WTC11 (cell line): ENCODE measurements around the gene ST3GAL6. TPM values are rescaled to one million over a fixed set of nuclear protein-coding genes. Genes with fewer than 3 reads are reported as not detected.

ENCODE experiments used
- ATAC-seq: fragments of 200-7000 bp; cut with Tn5 transposase; 2 replicates; pipeline ENCODE4 v1.10.0; 2021; ENCODE audit warnings: mild to moderate bottlenecking, moderate library complexity
- CTCF ChIA-PET: fragments of 300-600 bp; sonication (Branson Sonifier 250); formaldehyde crosslinking; loops from one replicate; lab custom pipeline; 2021; ENCODE audit warnings: antibody characterized with exemption; lab: Charles Lee
- POLR2A ChIA-PET: fragments of 350-600 bp; sonication (Branson Sonifier 250); formaldehyde crosslinking; loops from one replicate; lab custom pipeline; 2021; ENCODE audit warnings: antibody characterized with exemption; lab: Charles Lee
- DNase-seq: peaks from one replicate; pipeline ENCODE4 v3.0.0; 2021; ENCODE audit warnings: low spot score
- H3K27ac Mint-ChIP-seq: 2 replicates; pipeline ENCODE4 v1.8.0; 2021; ENCODE audit warnings: mixed read lengths
- H3K27me3 Mint-ChIP-seq: 2 replicates; pipeline ENCODE4 v1.8.0; 2021; ENCODE audit warnings: low read depth, mild to moderate bottlenecking, moderate library complexity, mixed read lengths
- H3K36me3 Mint-ChIP-seq: 2 replicates; pipeline ENCODE4 v1.8.0; 2021; ENCODE audit warnings: mixed read lengths
- H3K4me1 Mint-ChIP-seq: 2 replicates; pipeline ENCODE4 v1.8.0; 2022; ENCODE audit warnings: mixed read lengths
- H3K4me3 Mint-ChIP-seq: 2 replicates; pipeline ENCODE4 v1.8.0; 2021; ENCODE audit warnings: mild to moderate bottlenecking, moderate library complexity, mixed read lengths
- H3K9me3 Mint-ChIP-seq: 2 replicates; pipeline ENCODE4 v1.8.0; 2021; ENCODE audit warnings: mixed read lengths
- ATF1 ChIP-seq: sonication (generic); formaldehyde crosslinking; IDR thresholded peaks from 2 replicates; pipeline ENCODE4 v1.8.1; 2023; ENCODE audit warnings: mild to moderate bottlenecking, moderate library complexity, missing genetic modification reagents
- ELF4 ChIP-seq: sonication (generic); formaldehyde crosslinking; IDR thresholded peaks from 2 replicates; pipeline ENCODE4 v1.8.1; 2022; ENCODE audit warnings: low read depth, mild to moderate bottlenecking, moderate library complexity, missing genetic modification reagents
- GABPB1 ChIP-seq: sonication (generic); formaldehyde crosslinking; IDR thresholded peaks from 2 replicates; pipeline ENCODE4 v1.8.1; 2023; ENCODE audit warnings: mild to moderate bottlenecking, missing genetic modification reagents
- GRHL2 ChIP-seq: fragments of 250-450 bp; sonication (Bioruptor Pico); IDR thresholded peaks from 2 replicates; pipeline ENCODE4 v1.8.0; 2022; ENCODE audit warnings: mild to moderate bottlenecking, moderate library complexity; ENCODE audit not compliant: insufficient replicate concordance, severe bottlenecking
- IRF2 ChIP-seq: sonication (generic); formaldehyde crosslinking; IDR thresholded peaks from 2 replicates; pipeline ENCODE4 v1.8.0; 2022; ENCODE audit warnings: low read depth, missing genetic modification reagents, borderline replicate concordance
- JUN ChIP-seq: sonication (generic); formaldehyde crosslinking; IDR thresholded peaks from 2 replicates; pipeline ENCODE4 v1.8.0; 2023; ENCODE audit warnings: mild to moderate bottlenecking, missing genetic modification reagents
- NFATC4 ChIP-seq: fragments of 250-450 bp; sonication (Bioruptor Pico); IDR thresholded peaks from 2 replicates; pipeline ENCODE4 v1.9.0; 2021; ENCODE audit warnings: mild to moderate bottlenecking
- RELA ChIP-seq: sonication (generic); formaldehyde crosslinking; IDR thresholded peaks from 2 replicates; pipeline ENCODE4 v1.8.1; 2022; ENCODE audit warnings: missing genetic modification reagents, mild to moderate bottlenecking, borderline replicate concordance
- RORB ChIP-seq: fragments of 250-450 bp; sonication (Bioruptor Pico); IDR thresholded peaks from 2 replicates; pipeline ENCODE4 v1.9.0; 2021; ENCODE audit warnings: mild to moderate bottlenecking
- TP53 ChIP-seq: sonication (generic); formaldehyde crosslinking; IDR thresholded peaks from 2 replicates; pipeline ENCODE4 v1.8.1; 2023; ENCODE audit warnings: mild to moderate bottlenecking, missing genetic modification reagents
- ZNF416 ChIP-seq: fragments of 250-450 bp; sonication (Bioruptor Pico); IDR thresholded peaks from 2 replicates; pipeline ENCODE4 v1.9.0; 2021; ENCODE audit warnings: mild to moderate bottlenecking, inconsistent platforms
- total RNA-seq: library from RNA; stranded (reverse); gene quantifications from 3 replicates; pipeline ENCODE4 v1.2.3, GENCODE V29; 2021
- TF ChIP-seq, protein P1 (sequence below): sonication (generic); formaldehyde crosslinking; IDR thresholded peaks from 2 replicates; pipeline ENCODE4 v1.8.1; 2022; ENCODE audit warnings: mild to moderate bottlenecking, missing genetic modification reagents, moderate library complexity, borderline replicate concordance
- TF ChIP-seq, protein P2 (sequence below): sonication (generic); formaldehyde crosslinking; IDR thresholded peaks from 2 replicates; pipeline ENCODE4 v1.8.1; 2022; ENCODE audit warnings: low read depth, missing genetic modification reagents, borderline replicate concordance
- TF ChIP-seq, protein P3 (sequence below): sonication (generic); formaldehyde crosslinking; IDR thresholded peaks from 2 replicates; pipeline ENCODE4 v1.8.1; 2023; ENCODE audit warnings: mild to moderate bottlenecking, missing genetic modification reagents
- TF ChIP-seq, protein P4 (sequence below): fragments of 250-450 bp; sonication (Bioruptor Pico); IDR thresholded peaks from 2 replicates; pipeline ENCODE4 v1.9.0; 2021; ENCODE audit warnings: mild to moderate bottlenecking, borderline replicate concordance
- TF ChIP-seq, protein P5 (sequence below): sonication (generic); formaldehyde crosslinking; IDR thresholded peaks from 2 replicates; pipeline ENCODE4 v1.8.0; 2023; ENCODE audit warnings: missing genetic modification reagents
- TF ChIP-seq, protein P6 (sequence below): sonication (generic); formaldehyde crosslinking; IDR thresholded peaks from 2 replicates; pipeline ENCODE4 v1.8.0; 2022; ENCODE audit warnings: mild to moderate bottlenecking, missing genetic modification reagents
- TF ChIP-seq, protein P7 (sequence below): sonication (generic); formaldehyde crosslinking; IDR thresholded peaks from 2 replicates; pipeline ENCODE4 v1.8.1; 2022; ENCODE audit warnings: missing genetic modification reagents, borderline replicate concordance
- TF ChIP-seq, protein P8 (sequence below): sonication (generic); formaldehyde crosslinking; IDR thresholded peaks from 2 replicates; pipeline ENCODE4 v1.8.0; 2023; ENCODE audit warnings: missing genetic modification reagents, mild to moderate bottlenecking, borderline replicate concordance

ST3GAL6 gene
- total RNA-seq, 1 experiment from 2014 or later = 8.1 TPM

DNA sequence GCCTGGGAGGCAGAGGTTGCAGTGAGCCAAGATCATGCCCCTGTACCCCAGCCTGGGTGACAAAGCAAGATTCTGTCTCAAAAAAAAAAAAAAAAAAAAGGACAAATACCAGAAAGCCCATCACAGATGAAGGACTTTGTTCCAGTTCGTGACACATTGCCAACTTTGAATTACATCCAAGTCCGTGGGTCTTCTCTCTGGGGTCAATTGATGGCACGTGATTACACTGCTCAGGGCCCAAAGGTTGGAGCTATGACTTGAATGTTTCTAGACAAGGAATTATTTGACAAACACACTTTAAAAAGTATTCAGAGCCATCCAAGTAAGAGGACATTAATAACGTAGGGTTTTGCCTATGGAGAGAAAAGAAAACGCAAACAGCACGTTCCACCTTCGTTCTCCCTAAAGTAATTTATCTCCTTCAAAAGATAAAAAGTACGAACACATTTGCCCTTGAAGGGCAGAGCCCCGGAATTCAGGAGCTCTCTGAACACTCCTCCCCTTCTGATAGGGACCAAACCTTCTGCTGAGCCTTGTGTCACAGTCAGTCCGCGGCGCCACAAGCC lies 31.3 kb upstream of the ST3GAL6 start:
- TF ChIP-seq, protein P1, sequence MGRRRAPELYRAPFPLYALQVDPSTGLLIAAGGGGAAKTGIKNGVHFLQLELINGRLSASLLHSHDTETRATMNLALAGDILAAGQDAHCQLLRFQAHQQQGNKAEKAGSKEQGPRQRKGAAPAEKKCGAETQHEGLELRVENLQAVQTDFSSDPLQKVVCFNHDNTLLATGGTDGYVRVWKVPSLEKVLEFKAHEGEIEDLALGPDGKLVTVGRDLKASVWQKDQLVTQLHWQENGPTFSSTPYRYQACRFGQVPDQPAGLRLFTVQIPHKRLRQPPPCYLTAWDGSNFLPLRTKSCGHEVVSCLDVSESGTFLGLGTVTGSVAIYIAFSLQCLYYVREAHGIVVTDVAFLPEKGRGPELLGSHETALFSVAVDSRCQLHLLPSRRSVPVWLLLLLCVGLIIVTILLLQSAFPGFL (CRISPR knock-in tag) = no peak
- TF ChIP-seq RELA (CRISPR knock-in tag) (no peak), IRF2 (CRISPR knock-in tag) (no peak), ELF4 (CRISPR knock-in tag) (no peak), GRHL2 (CRISPR knock-in tag) (no peak), GABPB1 (no peak), RORB (CRISPR knock-in tag) (no peak), ATF1 (CRISPR knock-in tag) (no peak), TP53 (no peak), JUN (CRISPR knock-in tag) (no peak), ZNF416 (CRISPR knock-in tag) (no peak), NFATC4 (CRISPR knock-in tag) (no peak)
- TF ChIP-seq, protein P2, sequence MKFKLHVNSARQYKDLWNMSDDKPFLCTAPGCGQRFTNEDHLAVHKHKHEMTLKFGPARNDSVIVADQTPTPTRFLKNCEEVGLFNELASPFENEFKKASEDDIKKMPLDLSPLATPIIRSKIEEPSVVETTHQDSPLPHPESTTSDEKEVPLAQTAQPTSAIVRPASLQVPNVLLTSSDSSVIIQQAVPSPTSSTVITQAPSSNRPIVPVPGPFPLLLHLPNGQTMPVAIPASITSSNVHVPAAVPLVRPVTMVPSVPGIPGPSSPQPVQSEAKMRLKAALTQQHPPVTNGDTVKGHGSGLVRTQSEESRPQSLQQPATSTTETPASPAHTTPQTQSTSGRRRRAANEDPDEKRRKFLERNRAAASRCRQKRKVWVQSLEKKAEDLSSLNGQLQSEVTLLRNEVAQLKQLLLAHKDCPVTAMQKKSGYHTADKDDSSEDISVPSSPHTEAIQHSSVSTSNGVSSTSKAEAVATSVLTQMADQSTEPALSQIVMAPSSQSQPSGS (CRISPR knock-in tag) = no peak
- TF ChIP-seq, protein P3, sequence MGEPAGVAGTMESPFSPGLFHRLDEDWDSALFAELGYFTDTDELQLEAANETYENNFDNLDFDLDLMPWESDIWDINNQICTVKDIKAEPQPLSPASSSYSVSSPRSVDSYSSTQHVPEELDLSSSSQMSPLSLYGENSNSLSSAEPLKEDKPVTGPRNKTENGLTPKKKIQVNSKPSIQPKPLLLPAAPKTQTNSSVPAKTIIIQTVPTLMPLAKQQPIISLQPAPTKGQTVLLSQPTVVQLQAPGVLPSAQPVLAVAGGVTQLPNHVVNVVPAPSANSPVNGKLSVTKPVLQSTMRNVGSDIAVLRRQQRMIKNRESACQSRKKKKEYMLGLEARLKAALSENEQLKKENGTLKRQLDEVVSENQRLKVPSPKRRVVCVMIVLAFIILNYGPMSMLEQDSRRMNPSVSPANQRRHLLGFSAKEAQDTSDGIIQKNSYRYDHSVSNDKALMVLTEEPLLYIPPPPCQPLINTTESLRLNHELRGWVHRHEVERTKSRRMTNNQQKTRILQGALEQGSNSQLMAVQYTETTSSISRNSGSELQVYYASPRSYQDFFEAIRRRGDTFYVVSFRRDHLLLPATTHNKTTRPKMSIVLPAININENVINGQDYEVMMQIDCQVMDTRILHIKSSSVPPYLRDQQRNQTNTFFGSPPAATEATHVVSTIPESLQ (CRISPR knock-in tag) = no peak
- TF ChIP-seq, protein P4, sequence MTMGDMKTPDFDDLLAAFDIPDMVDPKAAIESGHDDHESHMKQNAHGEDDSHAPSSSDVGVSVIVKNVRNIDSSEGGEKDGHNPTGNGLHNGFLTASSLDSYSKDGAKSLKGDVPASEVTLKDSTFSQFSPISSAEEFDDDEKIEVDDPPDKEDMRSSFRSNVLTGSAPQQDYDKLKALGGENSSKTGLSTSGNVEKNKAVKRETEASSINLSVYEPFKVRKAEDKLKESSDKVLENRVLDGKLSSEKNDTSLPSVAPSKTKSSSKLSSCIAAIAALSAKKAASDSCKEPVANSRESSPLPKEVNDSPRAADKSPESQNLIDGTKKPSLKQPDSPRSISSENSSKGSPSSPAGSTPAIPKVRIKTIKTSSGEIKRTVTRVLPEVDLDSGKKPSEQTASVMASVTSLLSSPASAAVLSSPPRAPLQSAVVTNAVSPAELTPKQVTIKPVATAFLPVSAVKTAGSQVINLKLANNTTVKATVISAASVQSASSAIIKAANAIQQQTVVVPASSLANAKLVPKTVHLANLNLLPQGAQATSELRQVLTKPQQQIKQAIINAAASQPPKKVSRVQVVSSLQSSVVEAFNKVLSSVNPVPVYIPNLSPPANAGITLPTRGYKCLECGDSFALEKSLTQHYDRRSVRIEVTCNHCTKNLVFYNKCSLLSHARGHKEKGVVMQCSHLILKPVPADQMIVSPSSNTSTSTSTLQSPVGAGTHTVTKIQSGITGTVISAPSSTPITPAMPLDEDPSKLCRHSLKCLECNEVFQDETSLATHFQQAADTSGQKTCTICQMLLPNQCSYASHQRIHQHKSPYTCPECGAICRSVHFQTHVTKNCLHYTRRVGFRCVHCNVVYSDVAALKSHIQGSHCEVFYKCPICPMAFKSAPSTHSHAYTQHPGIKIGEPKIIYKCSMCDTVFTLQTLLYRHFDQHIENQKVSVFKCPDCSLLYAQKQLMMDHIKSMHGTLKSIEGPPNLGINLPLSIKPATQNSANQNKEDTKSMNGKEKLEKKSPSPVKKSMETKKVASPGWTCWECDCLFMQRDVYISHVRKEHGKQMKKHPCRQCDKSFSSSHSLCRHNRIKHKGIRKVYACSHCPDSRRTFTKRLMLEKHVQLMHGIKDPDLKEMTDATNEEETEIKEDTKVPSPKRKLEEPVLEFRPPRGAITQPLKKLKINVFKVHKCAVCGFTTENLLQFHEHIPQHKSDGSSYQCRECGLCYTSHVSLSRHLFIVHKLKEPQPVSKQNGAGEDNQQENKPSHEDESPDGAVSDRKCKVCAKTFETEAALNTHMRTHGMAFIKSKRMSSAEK = no peak
- TF ChIP-seq, protein P5, sequence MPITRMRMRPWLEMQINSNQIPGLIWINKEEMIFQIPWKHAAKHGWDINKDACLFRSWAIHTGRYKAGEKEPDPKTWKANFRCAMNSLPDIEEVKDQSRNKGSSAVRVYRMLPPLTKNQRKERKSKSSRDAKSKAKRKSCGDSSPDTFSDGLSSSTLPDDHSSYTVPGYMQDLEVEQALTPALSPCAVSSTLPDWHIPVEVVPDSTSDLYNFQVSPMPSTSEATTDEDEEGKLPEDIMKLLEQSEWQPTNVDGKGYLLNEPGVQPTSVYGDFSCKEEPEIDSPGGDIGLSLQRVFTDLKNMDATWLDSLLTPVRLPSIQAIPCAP (CRISPR knock-in tag) = no peak
- TF ChIP-seq, protein P6, sequence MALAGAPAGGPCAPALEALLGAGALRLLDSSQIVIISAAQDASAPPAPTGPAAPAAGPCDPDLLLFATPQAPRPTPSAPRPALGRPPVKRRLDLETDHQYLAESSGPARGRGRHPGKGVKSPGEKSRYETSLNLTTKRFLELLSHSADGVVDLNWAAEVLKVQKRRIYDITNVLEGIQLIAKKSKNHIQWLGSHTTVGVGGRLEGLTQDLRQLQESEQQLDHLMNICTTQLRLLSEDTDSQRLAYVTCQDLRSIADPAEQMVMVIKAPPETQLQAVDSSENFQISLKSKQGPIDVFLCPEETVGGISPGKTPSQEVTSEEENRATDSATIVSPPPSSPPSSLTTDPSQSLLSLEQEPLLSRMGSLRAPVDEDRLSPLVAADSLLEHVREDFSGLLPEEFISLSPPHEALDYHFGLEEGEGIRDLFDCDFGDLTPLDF = no peak
- TF ChIP-seq, protein P7, sequence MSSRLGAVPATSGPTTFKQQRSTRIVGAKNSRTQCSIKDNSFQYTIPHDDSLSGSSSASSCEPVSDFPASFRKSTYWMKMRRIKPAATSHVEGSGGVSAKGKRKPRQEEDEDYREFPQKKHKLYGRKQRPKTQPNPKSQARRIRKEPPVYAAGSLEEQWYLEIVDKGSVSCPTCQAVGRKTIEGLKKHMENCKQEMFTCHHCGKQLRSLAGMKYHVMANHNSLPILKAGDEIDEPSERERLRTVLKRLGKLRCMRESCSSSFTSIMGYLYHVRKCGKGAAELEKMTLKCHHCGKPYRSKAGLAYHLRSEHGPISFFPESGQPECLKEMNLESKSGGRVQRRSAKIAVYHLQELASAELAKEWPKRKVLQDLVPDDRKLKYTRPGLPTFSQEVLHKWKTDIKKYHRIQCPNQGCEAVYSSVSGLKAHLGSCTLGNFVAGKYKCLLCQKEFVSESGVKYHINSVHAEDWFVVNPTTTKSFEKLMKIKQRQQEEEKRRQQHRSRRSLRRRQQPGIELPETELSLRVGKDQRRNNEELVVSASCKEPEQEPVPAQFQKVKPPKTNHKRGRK (CRISPR knock-in tag) = no peak
- TF ChIP-seq, protein P8, sequence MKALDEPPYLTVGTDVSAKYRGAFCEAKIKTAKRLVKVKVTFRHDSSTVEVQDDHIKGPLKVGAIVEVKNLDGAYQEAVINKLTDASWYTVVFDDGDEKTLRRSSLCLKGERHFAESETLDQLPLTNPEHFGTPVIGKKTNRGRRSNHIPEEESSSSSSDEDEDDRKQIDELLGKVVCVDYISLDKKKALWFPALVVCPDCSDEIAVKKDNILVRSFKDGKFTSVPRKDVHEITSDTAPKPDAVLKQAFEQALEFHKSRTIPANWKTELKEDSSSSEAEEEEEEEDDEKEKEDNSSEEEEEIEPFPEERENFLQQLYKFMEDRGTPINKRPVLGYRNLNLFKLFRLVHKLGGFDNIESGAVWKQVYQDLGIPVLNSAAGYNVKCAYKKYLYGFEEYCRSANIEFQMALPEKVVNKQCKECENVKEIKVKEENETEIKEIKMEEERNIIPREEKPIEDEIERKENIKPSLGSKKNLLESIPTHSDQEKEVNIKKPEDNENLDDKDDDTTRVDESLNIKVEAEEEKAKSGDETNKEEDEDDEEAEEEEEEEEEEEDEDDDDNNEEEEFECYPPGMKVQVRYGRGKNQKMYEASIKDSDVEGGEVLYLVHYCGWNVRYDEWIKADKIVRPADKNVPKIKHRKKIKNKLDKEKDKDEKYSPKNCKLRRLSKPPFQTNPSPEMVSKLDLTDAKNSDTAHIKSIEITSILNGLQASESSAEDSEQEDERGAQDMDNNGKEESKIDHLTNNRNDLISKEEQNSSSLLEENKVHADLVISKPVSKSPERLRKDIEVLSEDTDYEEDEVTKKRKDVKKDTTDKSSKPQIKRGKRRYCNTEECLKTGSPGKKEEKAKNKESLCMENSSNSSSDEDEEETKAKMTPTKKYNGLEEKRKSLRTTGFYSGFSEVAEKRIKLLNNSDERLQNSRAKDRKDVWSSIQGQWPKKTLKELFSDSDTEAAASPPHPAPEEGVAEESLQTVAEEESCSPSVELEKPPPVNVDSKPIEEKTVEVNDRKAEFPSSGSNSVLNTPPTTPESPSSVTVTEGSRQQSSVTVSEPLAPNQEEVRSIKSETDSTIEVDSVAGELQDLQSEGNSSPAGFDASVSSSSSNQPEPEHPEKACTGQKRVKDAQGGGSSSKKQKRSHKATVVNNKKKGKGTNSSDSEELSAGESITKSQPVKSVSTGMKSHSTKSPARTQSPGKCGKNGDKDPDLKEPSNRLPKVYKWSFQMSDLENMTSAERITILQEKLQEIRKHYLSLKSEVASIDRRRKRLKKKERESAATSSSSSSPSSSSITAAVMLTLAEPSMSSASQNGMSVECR (CRISPR knock-in tag) = no peak
- no peaks in the 10 kb centered on the region for H3K9me3 Mint-ChIP-seq
- POLR2A ChIA-PET = no interaction called here
- no peak for ATAC-seq
- H3K27ac Mint-ChIP-seq = peak overlapping the region; percentile 74; the same call in 1 of the 2 replicates
- peaks cover 44% of the 10 kb centered on the region for H3K27me3 Mint-ChIP-seq
- H3K36me3 Mint-ChIP-seq = no peaks in the 10 kb centered on the region
- CTCF ChIA-PET = interaction anchor here (0.6 to 1.2 kb wide), 4 partner anchors 74 to 130 kb away, joined by 3 to 4 read pairs (median 3); no protein-coding TSS in a partner anchor
- peak overlapping the region; percentile 75 for H3K4me3 Mint-ChIP-seq
- peaks cover 39% of the 10 kb centered on the region for H3K4me1 Mint-ChIP-seq
- DNase-seq = no peak
